ENCODE measurements around the gene PPP1CA.

Gene PPP1CA

DNA sequence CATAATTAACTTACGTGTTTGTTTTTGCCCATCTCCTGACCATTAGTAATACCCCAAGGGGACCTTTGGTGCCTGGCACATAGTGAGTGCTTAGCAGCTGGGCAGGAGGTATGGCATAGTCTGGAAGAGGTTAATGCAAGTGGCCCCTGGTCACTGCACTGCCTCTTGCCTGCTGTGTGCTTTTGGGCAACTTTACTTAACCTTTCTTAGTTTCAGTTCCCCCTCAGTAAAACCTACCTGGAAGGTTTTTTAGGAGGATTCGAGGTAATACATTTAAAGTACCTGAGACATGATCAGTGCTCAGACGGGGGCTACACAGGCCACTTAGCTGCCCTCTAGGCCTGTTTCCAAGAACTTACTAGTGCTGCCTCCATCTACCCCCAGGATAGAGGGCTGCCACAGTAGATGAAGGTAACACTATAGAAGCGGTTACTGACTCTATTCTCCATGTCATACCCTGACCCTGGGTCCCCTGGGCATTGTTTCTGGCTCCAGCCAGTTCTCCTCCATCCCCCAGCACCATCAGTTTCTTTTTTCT lies 51.7 kb downstream of the PPP1CA start:
- TF ChIP-seq, protein P1, sequence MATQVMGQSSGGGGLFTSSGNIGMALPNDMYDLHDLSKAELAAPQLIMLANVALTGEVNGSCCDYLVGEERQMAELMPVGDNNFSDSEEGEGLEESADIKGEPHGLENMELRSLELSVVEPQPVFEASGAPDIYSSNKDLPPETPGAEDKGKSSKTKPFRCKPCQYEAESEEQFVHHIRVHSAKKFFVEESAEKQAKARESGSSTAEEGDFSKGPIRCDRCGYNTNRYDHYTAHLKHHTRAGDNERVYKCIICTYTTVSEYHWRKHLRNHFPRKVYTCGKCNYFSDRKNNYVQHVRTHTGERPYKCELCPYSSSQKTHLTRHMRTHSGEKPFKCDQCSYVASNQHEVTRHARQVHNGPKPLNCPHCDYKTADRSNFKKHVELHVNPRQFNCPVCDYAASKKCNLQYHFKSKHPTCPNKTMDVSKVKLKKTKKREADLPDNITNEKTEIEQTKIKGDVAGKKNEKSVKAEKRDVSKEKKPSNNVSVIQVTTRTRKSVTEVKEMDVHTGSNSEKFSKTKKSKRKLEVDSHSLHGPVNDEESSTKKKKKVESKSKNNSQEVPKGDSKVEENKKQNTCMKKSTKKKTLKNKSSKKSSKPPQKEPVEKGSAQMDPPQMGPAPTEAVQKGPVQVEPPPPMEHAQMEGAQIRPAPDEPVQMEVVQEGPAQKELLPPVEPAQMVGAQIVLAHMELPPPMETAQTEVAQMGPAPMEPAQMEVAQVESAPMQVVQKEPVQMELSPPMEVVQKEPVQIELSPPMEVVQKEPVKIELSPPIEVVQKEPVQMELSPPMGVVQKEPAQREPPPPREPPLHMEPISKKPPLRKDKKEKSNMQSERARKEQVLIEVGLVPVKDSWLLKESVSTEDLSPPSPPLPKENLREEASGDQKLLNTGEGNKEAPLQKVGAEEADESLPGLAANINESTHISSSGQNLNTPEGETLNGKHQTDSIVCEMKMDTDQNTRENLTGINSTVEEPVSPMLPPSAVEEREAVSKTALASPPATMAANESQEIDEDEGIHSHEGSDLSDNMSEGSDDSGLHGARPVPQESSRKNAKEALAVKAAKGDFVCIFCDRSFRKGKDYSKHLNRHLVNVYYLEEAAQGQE (IDR thresholded peaks at IDR 0.05; ENCODE audit: insufficient read depth in 1 of 2, low read depth in 2 of 2, low read length in 2 of 2), result no peak
- TF ChIP-seq SIN3A (IDR thresholded peaks at IDR 0.05; ENCODE audit: borderline replicate concordance, insufficient read depth, low read length) (no peak), TAF1 (IDR thresholded peaks at IDR 0.05; ENCODE audit: borderline replicate concordance, insufficient read depth, low read length) (no peak), FOXP2 (optimal IDR thresholded peaks at IDR 0.05; ENCODE audit: borderline replicate concordance, extremely low read depth, extremely low read length, insufficient read depth) (no peak), POLR2AphosphoS5 (IDR thresholded peaks at IDR 0.05; ENCODE audit: low read depth, low read length) (no peak)

GRCh38 chr11:67349457-67349856 lies 52.2 kb downstream of the PPP1CA start:
- TF ChIP-seq, protein P1 (IDR thresholded peaks at IDR 0.05; ENCODE audit: insufficient read depth in 1 of 2, low read depth in 2 of 2, low read length in 2 of 2), result no peak
- no peak for TF ChIP-seq POLR2AphosphoS5 (IDR thresholded peaks at IDR 0.05; ENCODE audit: low read depth, low read length)
- TF ChIP-seq SIN3A (IDR thresholded peaks at IDR 0.05; ENCODE audit: borderline replicate concordance, insufficient read depth, low read length), result no peak

DNA sequence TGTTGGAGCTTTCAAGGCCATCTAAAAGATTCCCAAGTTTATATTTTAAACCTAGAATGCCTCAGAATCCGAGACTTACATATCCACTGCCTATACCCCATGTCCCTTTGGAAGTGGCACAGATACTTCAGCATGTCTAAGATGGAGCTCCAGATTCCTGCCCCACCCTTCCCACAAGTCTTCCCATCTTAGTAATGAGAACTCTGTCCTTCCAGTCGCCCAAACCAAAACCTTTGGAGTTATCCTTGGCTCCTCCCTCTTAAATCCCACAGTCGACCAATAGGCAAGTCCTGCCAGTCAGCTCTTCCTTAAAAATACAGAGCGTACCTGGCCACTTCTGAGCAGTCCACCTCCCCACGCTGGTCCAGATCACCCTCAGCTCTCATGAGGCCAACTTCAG lies 52.6 kb downstream of the PPP1CA start:
- no peak for TF ChIP-seq TAF1 (IDR thresholded peaks at IDR 0.05; ENCODE audit: borderline replicate concordance, insufficient read depth, low read length)
- TF ChIP-seq FOXP2 (optimal IDR thresholded peaks at IDR 0.05; ENCODE audit: borderline replicate concordance, extremely low read depth, extremely low read length, insufficient read depth), result no peak
- no peak for TF ChIP-seq SIN3A (IDR thresholded peaks at IDR 0.05; ENCODE audit: borderline replicate concordance, insufficient read depth, low read length)
- no peak for TF ChIP-seq POLR2AphosphoS5 (IDR thresholded peaks at IDR 0.05; ENCODE audit: low read depth, low read length)
- TF ChIP-seq, protein P1 (IDR thresholded peaks at IDR 0.05; ENCODE audit: insufficient read depth in 1 of 2, low read depth in 2 of 2, low read length in 2 of 2), result no peak

Measured in PFSK-1 (cell line).